HL-60/S4 treated with phorbol 12-myristate 13-acetate at 8.2 ng/mL for 4 days and 3 days (cell line): ENCODE results near the gene SNRPE.

Source experiments
- in situ Hi-C: fragments of 300-500 bp; cut with MboI; formaldehyde crosslinking; loops from 2 replicates; pipeline ENCODE4 v1.15.0; 2022; ENCODE audit warnings: low sequenced_read_pairs

Gene SNRPE

GRCh38 chr1:203873094-203873493, 11.7 kb downstream of the SNRPE start:
- in situ Hi-C loops: no loop called here

GRCh38 chr1:203878422-203878821, 17.0 kb downstream of the SNRPE start:
- in situ Hi-C loops: no loop called here

GRCh38 chr1:203880606-203881005, 19.2 kb downstream of the SNRPE start:
- in situ Hi-C loops: no loop called here

GRCh38 chr1:203888807-203889251, 27.4 kb downstream of the SNRPE start:
- in situ Hi-C loops: no loop called here

- in situ Hi-C loops: no loop called here
These were observed 30.6 kb downstream of the SNRPE start for GRCh38 chr1:203891950-203892349.

GRCh38 chr1:203898458-203899352, 37.3 kb downstream of the SNRPE start:
- in situ Hi-C loops: no loop called here

GRCh38 chr1:203899353-203899716, 37.9 kb downstream of the SNRPE start:
- in situ Hi-C loops: no loop called here

- in situ Hi-C loops: no loop called here
These were observed 38.7 kb downstream of the SNRPE start for GRCh38 chr1:203899869-203900714.

- in situ Hi-C loops: no loop called here
These were observed 40.2 kb downstream of the SNRPE start for GRCh38 chr1:203901581-203901980.

GRCh38 chr1:203905275-203905674, 43.9 kb downstream of the SNRPE start:
- in situ Hi-C loops: no loop called here

- in situ Hi-C loops: no loop called here
These were observed 45.5 kb downstream of the SNRPE start for GRCh38 chr1:203906932-203907331.

GRCh38 chr1:203907901-203908300, 46.5 kb downstream of the SNRPE start:
- in situ Hi-C loops: no loop called here

GRCh38 chr1:203911806-203912205, 50.4 kb downstream of the SNRPE start:
- in situ Hi-C loops: no loop called here

- in situ Hi-C loops: no loop called here
These were observed 51.7 kb downstream of the SNRPE start for GRCh38 chr1:203913073-203913521.

- in situ Hi-C loops: no loop called here
These were observed 52.9 kb downstream of the SNRPE start for GRCh38 chr1:203914292-203914691.

GRCh38 chr1:203915811-203916210, 54.4 kb downstream of the SNRPE start:
- in situ Hi-C loops: no loop called here

GRCh38 chr1:203916756-203917155, 55.4 kb downstream of the SNRPE start:
- in situ Hi-C loops: no loop called here
